OCI-LY1 (cell line): ENCODE results near the gene TECPR2.

Experiments used
- H2AFZ ChIP-seq: fragments of 200-600 bp; sonication (generic), shearing (Covaris generic); 2 replicates; pipeline ENCODE4 v1.6.0; 2014; ENCODE audit warnings: antibody characterized with exemption, mild to moderate bottlenecking, low read length
- H3F3A ChIP-seq: fragments of 200-600 bp; sonication (generic), shearing (Covaris generic); 2 replicates; pipeline ENCODE4 v1.6.0; 2014; ENCODE audit warnings: mild to moderate bottlenecking, antibody characterized with exemption, low read length, moderate library complexity; ENCODE audit not compliant: insufficient read depth
- H3K27ac ChIP-seq: fragments of 200-600 bp; sonication (generic); 2 replicates; pipeline ENCODE4 v1.5.1; 2014; ENCODE audit warnings: low read length, mixed run types, mild to moderate bottlenecking, low read depth; ENCODE audit not compliant: poor library complexity, severe bottlenecking
- H3K27me3 ChIP-seq: fragments of 200-600 bp; sonication (generic); 2 replicates; pipeline ENCODE4 v1.6.0; 2014; ENCODE audit warnings: antibody characterized with exemption, mild to moderate bottlenecking, low read length, moderate library complexity; ENCODE audit not compliant: insufficient read depth
- H3K36me3 ChIP-seq: fragments of 200-600 bp; sonication (generic); 2 replicates; pipeline ENCODE4 v1.6.1; 2014; ENCODE audit warnings: mild to moderate bottlenecking, antibody characterized with exemption, low read length, moderate library complexity, mixed read lengths; ENCODE audit not compliant: insufficient read depth
- H3K4me1 ChIP-seq: fragments of 200-600 bp; sonication (generic); 2 replicates; pipeline ENCODE4 v1.5.1; 2014; ENCODE audit warnings: mild to moderate bottlenecking, low read length, moderate library complexity; ENCODE audit not compliant: insufficient read depth, severe bottlenecking
- H3K4me2 ChIP-seq: fragments of 200-600 bp; sonication (generic), shearing (Covaris generic); 2 replicates; pipeline ENCODE4 v1.6.1; 2014; ENCODE audit warnings: low read length
- H3K4me3 ChIP-seq: fragments of 200-600 bp; sonication (generic); 2 replicates; pipeline ENCODE4 v1.5.1; 2014; ENCODE audit warnings: low read length, low read depth, mild to moderate bottlenecking, mixed read lengths; ENCODE audit not compliant: poor library complexity, severe bottlenecking
- H3K79me2 ChIP-seq: fragments of 200-600 bp; shearing (Covaris generic); 2 replicates; pipeline ENCODE4 v1.6.1; 2016; ENCODE audit warnings: mixed run types, low read length, mixed read lengths; ENCODE audit not compliant: insufficient read depth
- H3K9ac ChIP-seq: fragments of 200-600 bp; sonication (generic), shearing (Covaris generic); 2 replicates; pipeline ENCODE4 v1.6.1; 2014; ENCODE audit warnings: mild to moderate bottlenecking, low read length, mixed read lengths
- H3K9me2 ChIP-seq: fragments of 200-600 bp; sonication (generic), shearing (Covaris generic); 2 replicates; pipeline ENCODE4 v1.6.1; 2014; ENCODE audit warnings: low read depth, mild to moderate bottlenecking, low read length, mixed read lengths
- H3K9me3 ChIP-seq: fragments of 200-600 bp; shearing (Covaris generic); 2 replicates; pipeline ENCODE4 v1.6.1; 2014; ENCODE audit warnings: low read length, mixed read lengths
- H4K20me1 ChIP-seq: fragments of 200-600 bp; sonication (generic), shearing (Covaris generic); 2 replicates; pipeline ENCODE4 v1.6.0; 2016; ENCODE audit warnings: mild to moderate bottlenecking, low read length; ENCODE audit not compliant: insufficient read depth
- EZH2 ChIP-seq: fragments of 200-600 bp; sonication (generic), shearing (Covaris generic); IDR thresholded peaks from 2 replicates; pipeline ENCODE4 v1.8.0; 2017; ENCODE audit warnings: borderline replicate concordance, mixed run types, mild to moderate bottlenecking, antibody characterized with exemption, low read length, moderate library complexity, mixed read lengths
- TF ChIP-seq, protein P1 (sequence below): fragments of 200-600 bp; sonication (generic), shearing (Covaris generic); IDR thresholded peaks from 2 replicates; pipeline ENCODE4 v1.5.1; 2017; ENCODE audit warnings: mild to moderate bottlenecking, antibody characterized with exemption, low read length, moderate library complexity, mixed read lengths

The TECPR2 gene

DNA sequence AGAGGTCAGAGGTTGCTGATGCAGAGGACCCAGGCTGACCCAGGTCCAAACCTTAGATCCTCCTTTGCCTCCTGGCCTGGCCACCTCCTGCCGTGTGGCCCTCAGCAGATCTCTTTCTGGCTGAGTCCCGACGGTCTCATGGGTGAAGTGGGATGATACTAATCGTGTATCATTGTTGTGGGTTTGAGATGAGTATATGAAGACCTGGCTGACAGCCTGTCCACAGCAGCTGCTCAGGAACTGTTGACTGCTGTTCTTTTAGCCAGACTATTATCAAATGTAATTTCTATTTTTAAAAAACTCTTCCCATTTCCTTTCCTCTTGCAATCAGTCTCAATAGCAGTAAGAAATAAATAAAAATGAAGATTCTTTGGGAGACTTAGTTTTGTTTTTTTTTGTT lies 101.3 kb downstream of the TECPR2 start:
- Histone ChIP-seq H3K36me3 (no peaks in the 10 kb centered on the region), H4K20me1 (no peaks in the 10 kb centered on the region), H3K9ac (no peak overlapping the region), H3K27ac (no peak overlapping the region), H3K9me3 (no peaks in the 10 kb centered on the region), H3K27me3 (no peaks in the 10 kb centered on the region), H3K4me1 (no peaks in the 10 kb centered on the region), H3K79me2 (no peaks in the 10 kb centered on the region), H3K4me3 (no peak overlapping the region), H3K9me2 (no peaks in the 10 kb centered on the region), H2AFZ (no peak overlapping the region), H3F3A (no peaks in the 10 kb centered on the region), H3K4me2 (no peak overlapping the region)
- no peak for TF ChIP-seq EZH2
- TF ChIP-seq, protein P1, sequence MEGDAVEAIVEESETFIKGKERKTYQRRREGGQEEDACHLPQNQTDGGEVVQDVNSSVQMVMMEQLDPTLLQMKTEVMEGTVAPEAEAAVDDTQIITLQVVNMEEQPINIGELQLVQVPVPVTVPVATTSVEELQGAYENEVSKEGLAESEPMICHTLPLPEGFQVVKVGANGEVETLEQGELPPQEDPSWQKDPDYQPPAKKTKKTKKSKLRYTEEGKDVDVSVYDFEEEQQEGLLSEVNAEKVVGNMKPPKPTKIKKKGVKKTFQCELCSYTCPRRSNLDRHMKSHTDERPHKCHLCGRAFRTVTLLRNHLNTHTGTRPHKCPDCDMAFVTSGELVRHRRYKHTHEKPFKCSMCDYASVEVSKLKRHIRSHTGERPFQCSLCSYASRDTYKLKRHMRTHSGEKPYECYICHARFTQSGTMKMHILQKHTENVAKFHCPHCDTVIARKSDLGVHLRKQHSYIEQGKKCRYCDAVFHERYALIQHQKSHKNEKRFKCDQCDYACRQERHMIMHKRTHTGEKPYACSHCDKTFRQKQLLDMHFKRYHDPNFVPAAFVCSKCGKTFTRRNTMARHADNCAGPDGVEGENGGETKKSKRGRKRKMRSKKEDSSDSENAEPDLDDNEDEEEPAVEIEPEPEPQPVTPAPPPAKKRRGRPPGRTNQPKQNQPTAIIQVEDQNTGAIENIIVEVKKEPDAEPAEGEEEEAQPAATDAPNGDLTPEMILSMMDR, result no peak

- Histone ChIP-seq H3K79me2 (no peaks in the 10 kb centered on the region), H3K4me1 (no peaks in the 10 kb centered on the region), H4K20me1 (no peaks in the 10 kb centered on the region), H3K9me2 (no peaks in the 10 kb centered on the region), H3K27me3 (no peaks in the 10 kb centered on the region), H3K9me3 (no peaks in the 10 kb centered on the region), H3K4me2 (no peak overlapping the region), H3K36me3 (no peaks in the 10 kb centered on the region), H3F3A (no peaks in the 10 kb centered on the region), H3K9ac (no peak overlapping the region), H3K27ac (no peak overlapping the region), H2AFZ (no peak overlapping the region), H3K4me3 (no peak overlapping the region)
- TF ChIP-seq, protein P1, result no peak
- TF ChIP-seq EZH2, result no peak
These were observed 102.2 kb downstream of the TECPR2 start for GRCh38 chr14:102464846-102465341.

- Histone ChIP-seq H3F3A (no peaks in the 10 kb centered on the region), H3K4me1 (no peaks in the 10 kb centered on the region), H3K9ac (no peak overlapping the region), H3K4me2 (no peak overlapping the region), H3K27me3 (no peaks in the 10 kb centered on the region), H3K9me3 (no peaks in the 10 kb centered on the region), H2AFZ (no peak overlapping the region), H3K36me3 (no peaks in the 10 kb centered on the region), H3K27ac (no peak overlapping the region), H3K9me2 (no peaks in the 10 kb centered on the region), H3K79me2 (no peaks in the 10 kb centered on the region), H4K20me1 (no peaks in the 10 kb centered on the region), H3K4me3 (no peak overlapping the region)
- TF ChIP-seq, protein P1, result no peak
- TF ChIP-seq EZH2, result no peak
These were observed 106.5 kb downstream of the TECPR2 start for GRCh38 chr14:102469261-102469660.
